Cardiac atrium fibroblast (primary cell): ENCODE data around the gene STT3A. TPM values are rescaled to one million over a fixed set of nuclear protein-coding genes. Genes with fewer than 3 reads are reported as not detected.

Experiments used
- total RNA-seq: library from RNA; depleted of rRNA; stranded (reverse); fragments of >200 nt; gene quantifications from 2 replicates; pipeline ENCODE4 v1.2.3, GENCODE V29; 2015

STT3A gene
- total RNA-seq: 191 and 206 TPM in 2 replicates

DNA sequence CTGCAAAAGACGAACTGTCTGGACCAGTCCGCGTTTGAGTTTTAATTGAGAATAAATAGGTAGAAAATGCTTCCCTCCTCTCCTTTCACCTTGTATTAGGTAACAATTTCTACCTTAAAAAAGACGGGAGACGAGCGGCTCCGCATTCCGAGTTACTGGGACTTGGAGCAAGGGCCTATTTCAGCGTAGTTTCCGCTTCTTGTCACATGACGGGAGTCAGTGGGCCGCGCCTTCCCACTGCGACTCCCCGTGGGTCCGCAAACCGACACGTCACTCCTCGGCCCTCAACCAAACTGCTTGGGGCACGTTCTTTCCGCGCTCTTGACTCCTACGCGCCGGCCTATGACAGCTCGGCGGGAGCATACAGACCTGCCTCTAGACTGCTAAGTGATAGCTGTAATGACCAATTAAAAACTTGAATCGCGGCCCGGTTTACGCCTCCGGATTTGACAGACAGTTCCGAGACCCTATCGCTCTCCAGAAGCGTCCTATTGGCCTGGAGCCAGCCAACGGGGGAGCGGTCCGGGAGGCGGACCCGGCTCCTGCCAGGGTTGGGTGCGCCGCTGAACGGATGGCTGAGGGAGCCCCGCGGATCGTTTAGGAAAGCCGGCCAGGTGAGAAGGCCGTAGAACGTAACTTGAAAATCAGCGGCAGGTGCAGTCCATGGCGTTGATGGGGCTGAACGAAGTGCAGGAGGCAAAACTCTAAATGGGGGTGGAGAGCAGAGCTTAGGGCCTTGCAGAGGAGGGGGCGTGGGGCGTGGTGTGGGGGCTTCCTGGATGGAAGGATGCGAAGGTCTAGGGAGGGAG, at the start of gene STT3A:
TSS of gene STT3A (plus strand) at position 548 of the 809 bp plus-strand sequence. CDS start 3,064 bp downstream, outside the sequence.

DNA sequence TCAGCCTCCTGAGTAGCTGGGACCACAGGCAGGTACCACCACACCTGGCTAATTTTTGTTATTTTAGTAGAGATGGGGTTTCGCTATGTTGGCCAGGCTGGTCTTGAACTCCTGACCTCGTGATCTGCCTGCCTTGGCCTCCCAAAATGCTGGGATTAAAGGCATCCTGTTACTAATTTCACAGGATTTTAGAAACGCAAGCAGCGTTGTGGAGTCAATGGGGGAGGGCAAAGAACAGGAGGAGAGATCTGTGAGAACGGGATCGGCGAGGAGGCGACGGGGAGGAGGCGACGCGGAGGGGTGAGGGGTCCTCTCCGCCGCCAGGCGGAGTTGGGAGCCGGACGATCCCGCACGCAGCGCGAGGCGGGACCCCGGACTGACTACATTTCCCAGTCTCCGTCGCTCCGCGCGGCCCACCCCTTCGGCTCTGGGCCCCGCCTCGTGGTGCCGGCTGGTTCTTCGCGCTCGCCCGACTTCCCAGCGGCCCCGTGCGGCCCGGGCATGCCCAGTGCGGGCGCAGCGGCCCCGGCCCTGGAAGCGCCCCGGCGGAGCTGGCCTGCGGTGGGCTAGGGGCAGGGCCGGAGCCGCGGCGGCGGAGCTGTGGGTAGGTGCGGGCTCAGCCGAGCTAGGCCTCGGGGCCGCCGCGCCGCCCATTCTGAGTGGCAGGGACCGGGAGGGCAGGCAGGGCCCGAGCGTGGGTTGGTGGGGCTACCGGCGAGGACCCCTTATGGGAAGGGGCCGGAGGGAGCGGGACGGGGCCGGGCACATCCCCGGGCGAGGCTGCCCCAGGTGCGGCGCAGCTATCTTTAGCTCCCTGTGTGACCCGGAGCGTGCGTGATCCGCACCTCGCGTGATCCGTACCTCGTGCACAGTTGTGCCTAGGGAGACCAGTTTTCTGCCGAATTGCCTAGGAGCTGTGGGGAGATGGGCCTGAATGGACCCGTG, 23.4 kb upstream of the STT3A start, which contains the start of gene EI24:
TSS of gene EI24 (plus strand) at position 508 of the 945 bp plus-strand sequence. CDS start 3,051 bp downstream, outside the sequence.

DNA sequence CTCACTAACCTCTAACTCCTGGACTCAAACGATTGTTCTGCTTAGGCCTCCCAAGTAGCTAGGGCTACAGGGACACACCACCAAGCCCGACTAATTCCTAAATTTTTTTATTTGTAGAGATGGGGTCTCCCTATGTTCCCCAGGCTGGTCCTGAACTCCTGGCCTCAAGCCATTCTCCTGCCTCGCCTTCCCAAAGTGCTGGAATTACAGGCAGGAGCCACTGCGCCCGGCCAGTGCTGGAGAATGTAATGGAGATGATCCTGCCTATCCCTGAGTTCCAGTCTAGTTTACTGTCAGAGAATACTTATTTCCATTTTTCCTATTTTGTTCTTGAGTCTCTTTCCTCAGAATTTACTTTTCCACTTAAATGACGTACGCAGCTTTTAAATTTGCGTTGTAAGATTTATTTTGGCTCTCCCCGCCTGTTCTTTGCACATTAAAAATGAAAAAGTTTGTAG, 32.1 kb downstream of the STT3A start, which contains the start of gene CHEK1:
TSS of gene CHEK1 (plus strand) at position 408 of the 458 bp plus-strand sequence. CDS start 1,606 bp downstream, outside the sequence.

Other genes starting within 250 kb of the STT3A start
- gene FEZ1, start 96.6 kb upstream of the STT3A start, total RNA-seq: 64.4 and 93.8 TPM in 2 replicates
- gene EI24, start 23.4 kb upstream of the STT3A start, total RNA-seq: 61.6 and 96.7 TPM in 2 replicates
- 9.0 and 16.8 TPM in 2 replicates for gene CHEK1, start 32.3 kb downstream of the STT3A start, total RNA-seq
- not detected in 2 replicates for gene ACRV1, start 88.0 kb downstream of the STT3A start, total RNA-seq
- gene PATE1, start 153.4 kb downstream of the STT3A start, total RNA-seq: not detected in 2 replicates
- not detected in 2 replicates for gene PATE2, start 186.0 kb downstream of the STT3A start, total RNA-seq
- gene PATE3, start 195.3 kb downstream of the STT3A start, total RNA-seq: not detected in 2 replicates
- not detected in 2 replicates for gene PATE4, start 240.5 kb downstream of the STT3A start, total RNA-seq